Adipocyte (in vitro differentiated cells): ENCODE data around the gene RIC1.
"Not testable (repeated sequence)": the region's sequence is repeated elsewhere in the genome, so short reads cannot be mapped to it uniquely, and the experiment has no call there.

Experiments used
- DNase-seq: peaks from one replicate; pipeline ENCODE4 v3.0.0-alpha.2; 2015; ENCODE audit warnings: low read depth
- H3K27me3 ChIP-seq: replicated peaks from 2 replicates; pipeline ENCODE4 v1.7.0; 2013; ENCODE audit warnings: mild to moderate bottlenecking, low read length, moderate library complexity; ENCODE audit not compliant: control insufficient read depth, insufficient read depth
- H3K36me3 ChIP-seq: 2 replicates; pipeline ENCODE4 v1.7.0; 2013; ENCODE audit warnings: low read length, mild to moderate bottlenecking, moderate library complexity; ENCODE audit not compliant: control insufficient read depth, insufficient read depth, severe bottlenecking
- H3K4me1 ChIP-seq: 2 replicates; pipeline ENCODE4 v1.7.0; 2013; ENCODE audit warnings: mild to moderate bottlenecking, low read length, moderate library complexity; ENCODE audit not compliant: control insufficient read depth, insufficient read depth
- H3K4me3 ChIP-seq: 2 replicates; pipeline ENCODE4 v1.7.0; 2013; ENCODE audit warnings: mild to moderate bottlenecking, low read length, moderate library complexity
- H3K9ac ChIP-seq: 2 replicates; pipeline ENCODE4 v1.7.0; 2013; ENCODE audit warnings: mild to moderate bottlenecking, low read length, moderate library complexity
- H3K9me3 ChIP-seq: 2 replicates; pipeline ENCODE4 v1.7.0; 2013; ENCODE audit warnings: mild to moderate bottlenecking, low read length, moderate library complexity; ENCODE audit not compliant: control insufficient read depth

RIC1 gene

DNA sequence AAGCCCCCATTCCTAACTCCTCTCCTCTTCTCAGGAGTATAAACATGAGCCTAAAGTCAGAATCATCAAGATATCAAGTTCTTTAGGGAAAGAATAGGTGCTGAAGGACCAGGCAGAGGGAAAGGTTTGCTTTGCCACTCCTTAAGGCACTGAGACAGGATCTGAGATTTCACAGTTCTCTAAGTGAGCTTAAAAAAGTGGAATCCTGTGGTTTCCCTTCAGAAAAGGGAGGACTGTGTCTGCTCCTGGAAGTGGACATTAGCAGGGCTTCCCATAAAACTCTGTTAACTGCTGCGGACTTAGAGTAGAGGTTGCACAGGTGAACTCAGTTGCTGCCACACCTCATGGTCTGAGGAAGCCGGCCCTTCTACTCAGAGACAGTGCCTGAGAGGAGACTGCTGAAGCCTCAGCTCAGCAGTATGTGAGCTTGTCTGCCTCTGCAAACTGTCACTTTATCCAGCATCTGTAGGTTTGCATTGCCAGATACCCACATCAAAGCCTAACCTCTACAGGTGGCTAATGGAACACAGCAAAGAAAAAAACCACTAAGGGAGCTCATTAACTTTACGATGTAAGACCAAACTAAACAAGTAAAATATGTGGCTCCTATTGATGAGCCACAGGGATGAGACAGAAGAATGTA lies 42.9 kb downstream of the RIC1 start:
- no peaks in the 10 kb centered on the region for H3K27me3 ChIP-seq
- peaks cover 3% of the 10 kb centered on the region for H3K9me3 ChIP-seq
- H3K36me3 ChIP-seq: no peaks in the 10 kb centered on the region
- H3K4me3 ChIP-seq: no peak overlapping the region
- no peak overlapping the region for H3K9ac ChIP-seq
- DNase-seq: no peak
- H3K4me1 ChIP-seq: no peaks in the 10 kb centered on the region

DNA sequence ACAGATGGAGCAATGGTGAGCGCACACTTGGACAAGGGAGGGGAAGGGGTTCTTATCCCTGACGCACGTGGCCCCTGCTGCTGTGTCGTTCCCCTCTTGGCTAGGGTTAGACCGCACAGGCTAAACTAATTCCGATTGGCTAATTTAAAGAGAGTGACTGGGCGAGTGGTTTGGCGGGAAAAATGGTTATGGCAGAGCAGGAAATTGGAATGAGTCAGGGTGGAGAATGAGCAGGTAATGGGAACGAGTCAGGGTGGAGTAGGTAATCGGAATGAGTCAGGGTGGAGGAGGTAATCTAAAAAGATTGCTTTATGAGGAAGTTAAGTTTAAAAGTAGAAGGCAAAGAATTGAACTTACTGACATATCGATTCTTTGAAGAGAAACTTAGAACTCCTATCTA lies 46.1 kb downstream of the RIC1 start:
- not testable (repeated sequence) for H3K4me1 ChIP-seq, H3K9ac ChIP-seq, H3K4me3 ChIP-seq, H3K36me3 ChIP-seq, DNase-seq, H3K9me3 ChIP-seq, H3K27me3 ChIP-seq

DNA sequence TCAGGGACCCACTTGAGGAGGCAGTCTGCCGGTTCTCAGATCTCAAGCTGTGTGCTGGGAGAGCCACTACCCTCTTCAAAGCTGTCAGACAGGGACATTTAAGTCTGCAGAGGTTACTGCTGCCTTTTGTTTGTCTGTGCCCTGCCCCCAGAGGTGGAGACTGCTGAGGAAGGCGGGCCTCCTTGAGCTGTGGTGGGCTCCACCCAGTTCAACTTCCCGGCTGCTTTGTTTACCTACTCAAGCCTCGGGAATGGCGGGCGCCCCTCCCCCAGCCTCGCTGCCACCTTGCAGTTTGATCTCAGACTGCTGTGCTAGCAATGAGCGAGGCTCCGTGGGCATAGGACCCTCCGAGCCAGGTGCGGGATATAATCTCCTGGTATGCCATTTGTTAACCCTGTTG lies 54.7 kb downstream of the RIC1 start:
- not testable (repeated sequence) for H3K9me3 ChIP-seq, H3K9ac ChIP-seq, DNase-seq, H3K27me3 ChIP-seq, H3K4me1 ChIP-seq, H3K36me3 ChIP-seq, H3K4me3 ChIP-seq

DNA sequence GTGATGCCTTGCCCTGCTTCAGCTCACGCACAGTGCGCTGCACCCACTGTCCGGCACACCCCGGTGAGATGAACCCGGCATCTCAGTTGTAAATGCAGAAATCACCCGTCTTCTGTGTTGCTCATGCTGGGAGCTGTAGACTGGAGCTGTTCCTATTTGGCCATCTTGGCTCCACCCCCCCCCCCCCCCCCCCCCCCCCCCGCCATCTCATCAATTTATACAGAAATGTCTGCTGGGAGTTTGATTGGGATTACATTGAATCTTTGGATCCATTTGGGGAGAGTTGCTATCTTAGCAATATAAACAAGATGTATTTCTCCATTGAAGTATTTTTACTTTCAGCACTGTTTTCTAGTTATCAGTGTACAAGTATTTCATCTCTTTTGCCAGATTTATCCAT lies 55.2 kb downstream of the RIC1 start:
- Histone ChIP-seq H3K36me3 (no peaks in the 10 kb centered on the region), H3K9ac (no peak overlapping the region), H3K4me1 (peaks cover 6% of the 10 kb centered on the region), H3K27me3 (no peaks in the 10 kb centered on the region), H3K4me3 (no peak overlapping the region), H3K9me3 (no peaks in the 10 kb centered on the region)
- no peak for DNase-seq

DNA sequence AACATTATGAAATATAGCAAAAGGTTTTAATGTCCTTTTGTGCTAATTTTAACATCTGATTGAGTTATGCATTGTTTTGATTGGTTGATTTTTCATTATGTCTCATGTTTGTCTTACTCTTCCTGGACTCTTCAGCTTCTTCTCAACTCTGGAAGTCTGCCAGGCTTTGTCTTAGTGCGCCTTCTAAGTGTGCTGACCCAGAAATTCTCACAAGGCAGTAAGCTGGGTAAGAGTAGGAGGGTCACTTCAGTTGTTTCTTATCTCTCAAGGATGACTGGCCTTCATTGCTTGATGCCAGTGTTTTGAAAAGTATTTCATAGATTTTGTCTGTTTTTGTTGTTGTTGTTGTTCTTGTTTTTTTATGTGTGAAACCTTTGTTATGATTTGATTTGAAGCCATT lies 59.2 kb downstream of the RIC1 start:
- peak; percentile 24 for DNase-seq
- no peaks in the 10 kb centered on the region for H3K36me3 ChIP-seq
- H3K4me3 ChIP-seq: no peak overlapping the region
- H3K9me3 ChIP-seq: no peaks in the 10 kb centered on the region
- H3K4me1 ChIP-seq: peaks cover 6% of the 10 kb centered on the region
- no peak overlapping the region for H3K9ac ChIP-seq
- H3K27me3 ChIP-seq: no peaks in the 10 kb centered on the region

DNA sequence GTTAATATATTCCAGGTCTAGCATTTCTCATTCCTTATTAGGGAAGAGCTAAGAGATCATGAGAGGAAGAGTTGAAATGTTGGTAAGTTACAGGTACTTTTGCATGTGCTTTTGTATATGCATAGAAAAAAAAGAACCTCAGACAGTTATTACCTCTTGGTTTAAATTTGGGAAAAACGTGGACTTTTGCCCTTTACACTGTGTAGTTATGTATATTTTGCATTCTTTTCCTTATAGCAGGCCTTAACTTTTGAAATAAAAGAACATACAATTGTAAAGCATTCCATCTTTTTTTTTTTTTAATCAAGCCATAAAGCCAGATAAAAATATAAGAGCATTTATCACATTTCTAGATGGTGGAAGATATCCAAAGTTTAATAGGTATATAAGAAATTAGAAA lies 61.4 kb downstream of the RIC1 start:
- H3K4me3 ChIP-seq: no peak overlapping the region
- no peak for DNase-seq
- H3K36me3 ChIP-seq: no peaks in the 10 kb centered on the region
- peaks cover 6% of the 10 kb centered on the region for H3K4me1 ChIP-seq
- H3K27me3 ChIP-seq: no peaks in the 10 kb centered on the region
- H3K9ac ChIP-seq: no peak overlapping the region
- H3K9me3 ChIP-seq: no peaks in the 10 kb centered on the region

DNA sequence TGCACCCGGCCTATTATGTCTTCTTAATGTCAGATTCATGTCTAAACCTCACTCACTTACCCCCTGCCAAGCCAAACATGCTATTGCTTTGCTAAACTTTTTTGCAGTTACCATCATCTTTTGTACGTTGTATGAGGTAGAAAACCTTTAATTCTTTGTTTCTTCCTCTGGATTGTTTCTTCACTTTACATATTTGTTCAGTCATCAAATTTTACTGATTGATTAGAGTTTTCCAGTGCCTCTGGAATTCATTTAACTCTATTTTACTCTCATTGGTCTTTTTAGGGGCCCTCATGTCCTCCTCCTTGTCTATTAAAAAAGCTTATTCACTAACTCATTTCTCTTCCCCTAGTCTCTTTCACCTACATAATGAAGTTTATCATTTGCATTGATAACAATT lies 67.0 kb downstream of the RIC1 start:
- Histone ChIP-seq H3K9ac (no peak overlapping the region), H3K27me3 (no peaks in the 10 kb centered on the region), H3K36me3 (no peaks in the 10 kb centered on the region), H3K9me3 (no peaks in the 10 kb centered on the region), H3K4me3 (no peak overlapping the region), H3K4me1 (peaks cover 7% of the 10 kb centered on the region)
- DNase-seq: no peak

DNA sequence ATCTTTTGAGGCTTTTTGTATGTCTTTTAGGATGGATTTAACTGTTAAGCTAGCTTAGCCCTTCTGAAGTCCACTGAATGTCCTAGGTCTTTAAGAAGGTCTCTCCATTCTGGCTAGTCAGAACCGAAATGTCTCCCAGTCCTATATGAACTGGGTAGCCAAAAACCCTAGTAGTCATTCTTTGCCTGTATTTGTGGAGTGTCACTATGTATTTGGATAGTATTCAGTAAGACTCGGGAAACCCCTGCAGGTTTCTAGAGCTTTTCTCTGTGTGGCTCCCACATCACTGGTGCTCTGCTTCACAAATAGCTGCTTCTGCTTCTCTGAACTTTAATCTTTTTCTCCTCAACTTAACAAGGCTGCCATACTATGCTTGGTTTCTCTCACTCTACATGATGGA lies 68.0 kb downstream of the RIC1 start:
- no peak overlapping the region for H3K9ac ChIP-seq
- H3K9me3 ChIP-seq: no peaks in the 10 kb centered on the region
- no peaks in the 10 kb centered on the region for H3K27me3 ChIP-seq
- no peak overlapping the region for H3K4me3 ChIP-seq
- DNase-seq: no peak
- no peaks in the 10 kb centered on the region for H3K36me3 ChIP-seq
- H3K4me1 ChIP-seq: peaks cover 7% of the 10 kb centered on the region

DNA sequence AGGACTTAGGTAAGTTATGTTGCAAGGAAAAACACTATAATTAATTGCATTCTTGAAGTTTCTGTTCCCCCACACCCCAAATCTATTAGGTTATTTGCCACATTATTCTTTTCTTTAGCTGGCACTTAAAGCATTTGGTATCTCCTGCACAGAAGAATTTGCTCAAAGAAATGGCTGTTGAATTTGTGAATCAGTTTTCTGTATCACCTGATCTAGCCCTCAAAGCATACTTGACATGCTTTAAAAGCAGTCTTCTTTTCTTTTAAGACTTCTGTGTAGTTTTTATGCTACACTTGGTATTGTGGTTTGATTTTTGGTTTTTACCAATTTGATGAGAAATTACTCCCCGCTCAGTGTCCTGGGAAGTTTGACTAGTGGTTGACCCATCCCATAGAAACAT lies 69.1 kb downstream of the RIC1 start:
- Histone ChIP-seq H3K9me3 (no peaks in the 10 kb centered on the region), H3K36me3 (no peaks in the 10 kb centered on the region), H3K9ac (no peak overlapping the region), H3K4me3 (no peak overlapping the region), H3K4me1 (peaks cover 7% of the 10 kb centered on the region), H3K27me3 (no peaks in the 10 kb centered on the region)
- DNase-seq: no peak

DNA sequence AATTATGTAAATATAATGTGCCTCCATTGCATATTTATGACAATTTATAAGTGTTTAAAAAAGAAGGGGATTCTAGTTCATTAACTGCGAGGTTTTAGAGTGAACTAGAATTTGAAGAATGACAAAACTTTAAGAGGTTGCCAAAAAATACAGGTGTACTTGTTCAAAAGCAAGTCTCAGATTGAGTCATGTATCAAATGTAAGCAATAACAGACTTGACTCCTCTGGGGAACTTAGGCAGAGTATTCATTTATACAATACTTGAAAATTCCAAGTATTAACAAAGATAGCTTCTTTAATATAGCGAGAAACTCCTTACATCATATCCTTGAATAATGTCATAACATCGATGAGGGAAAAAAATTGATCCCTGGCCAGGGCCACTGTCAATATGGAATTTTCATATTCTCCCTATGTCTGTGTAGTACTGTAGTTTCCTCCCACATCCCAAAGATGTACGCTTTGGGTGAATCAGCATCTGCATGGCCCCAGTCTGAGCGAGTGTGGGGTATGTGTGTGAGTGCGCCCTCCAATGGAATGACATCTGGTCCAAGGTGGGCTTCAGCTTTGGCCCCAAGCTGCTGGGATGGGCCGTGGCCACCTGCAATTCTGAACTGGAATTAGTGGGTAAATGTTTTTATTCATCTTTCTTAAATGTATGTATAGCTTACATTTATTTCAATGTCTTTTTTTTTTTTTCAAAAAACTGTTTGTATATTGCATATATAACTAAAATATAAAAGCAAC lies 70.1 kb downstream of the RIC1 start:
- no peaks in the 10 kb centered on the region for H3K9me3 ChIP-seq
- H3K27me3 ChIP-seq: no peaks in the 10 kb centered on the region
- peak; percentile 18 for DNase-seq
- no peak overlapping the region for H3K9ac ChIP-seq
- no peaks in the 10 kb centered on the region for H3K36me3 ChIP-seq
- H3K4me3 ChIP-seq: no peak overlapping the region
- peaks cover 7% of the 10 kb centered on the region for H3K4me1 ChIP-seq

DNA sequence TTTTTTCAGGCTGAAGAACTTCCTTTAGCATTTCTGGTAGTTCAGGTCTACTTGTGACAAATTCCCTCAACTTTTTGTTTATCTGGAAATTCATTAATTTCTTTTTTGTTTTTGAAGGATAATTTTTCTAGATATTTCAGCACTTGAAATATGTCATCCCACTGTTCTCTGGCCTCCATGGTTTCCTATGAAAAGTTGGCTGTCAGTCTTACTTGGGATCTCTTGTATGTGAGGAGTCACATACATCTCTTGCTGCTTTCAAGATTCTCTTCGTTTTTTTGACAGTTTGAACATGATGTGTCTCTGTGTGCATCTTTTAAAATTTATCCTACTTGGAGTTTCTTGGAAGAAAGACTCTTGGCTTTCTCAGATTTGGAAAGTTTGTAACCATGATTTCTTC lies 79.5 kb downstream of the RIC1 start:
- H3K4me3 ChIP-seq: no peak overlapping the region
- H3K4me1 ChIP-seq: no peaks in the 10 kb centered on the region
- peaks cover 26% of the 10 kb centered on the region for H3K9me3 ChIP-seq
- H3K9ac ChIP-seq: no peak overlapping the region
- peaks cover 27% of the 10 kb centered on the region for H3K36me3 ChIP-seq
- DNase-seq: no peak
- H3K27me3 ChIP-seq: no peaks in the 10 kb centered on the region
